Anterior cingulate cortex (tissue), 58 donors: Measurements from ENCODE around the gene SCUBE3.
A peak's percentile ranks its signal among the peaks of the same experiment; 100 is the strongest.

Experiments used
- DNase-seq, 58 donors: peaks; one replicate each; lab custom pipeline; 2025; lab: John Stamatoyannopoulos, UW

SCUBE3 gene

GRCh38 chr6:35213824-35214756 lies at the start of gene SCUBE3:
TSS of gene SCUBE3 (plus strand) at chr6:35213956. CDS start at chr6:35214419, 463 bp downstream.
- DNase-seq = peak in 3 of 58 donors; percentile 5 to 15 (median 8)

- no peak for DNase-seq
Measured at GRCh38 chr6:35164277-35164676, 49.5 kb upstream of the SCUBE3 start.

- no peak for DNase-seq
Measured at GRCh38 chr6:35164868-35165267, 48.9 kb upstream of the SCUBE3 start.

GRCh38 chr6:35165630-35166071 lies 48.1 kb upstream of the SCUBE3 start:
- no peak for DNase-seq

- DNase-seq = no peak
Measured at GRCh38 chr6:35166116-35166515, 47.6 kb upstream of the SCUBE3 start.

- DNase-seq = no peak
Measured at GRCh38 chr6:35166520-35166919, 47.2 kb upstream of the SCUBE3 start.

- no peak for DNase-seq
Measured at GRCh38 chr6:35167505-35167904, 46.3 kb upstream of the SCUBE3 start.

- DNase-seq = peak in 1 of 58 donors; percentile 2
Measured at GRCh38 chr6:35168461-35168861, 45.3 kb upstream of the SCUBE3 start.

GRCh38 chr6:35170166-35170565 lies 43.6 kb upstream of the SCUBE3 start:
- DNase-seq = no peak

GRCh38 chr6:35170891-35171290 lies 42.9 kb upstream of the SCUBE3 start:
- no peak for DNase-seq

- no peak for DNase-seq
Measured at GRCh38 chr6:35173044-35173426, 40.7 kb upstream of the SCUBE3 start.

- DNase-seq = no peak
Measured at GRCh38 chr6:35173427-35174087, 40.2 kb upstream of the SCUBE3 start.

- no peak for DNase-seq
Measured at GRCh38 chr6:35174088-35174434, 39.7 kb upstream of the SCUBE3 start.

- DNase-seq = no peak
Measured at GRCh38 chr6:35174501-35174900, 39.3 kb upstream of the SCUBE3 start.

- DNase-seq = no peak
Measured at GRCh38 chr6:35176301-35177024, 37.3 kb upstream of the SCUBE3 start.

GRCh38 chr6:35177157-35177556 lies 36.6 kb upstream of the SCUBE3 start:
- DNase-seq = no peak

GRCh38 chr6:35177596-35177995 lies 36.2 kb upstream of the SCUBE3 start:
- DNase-seq = no peak

GRCh38 chr6:35178012-35178411 lies 35.7 kb upstream of the SCUBE3 start:
- no peak for DNase-seq

GRCh38 chr6:35178932-35179832 lies 34.6 kb upstream of the SCUBE3 start:
- DNase-seq = no peak

GRCh38 chr6:35179901-35180535 lies 33.7 kb upstream of the SCUBE3 start:
- DNase-seq = no peak
